GM19452 (cell line): ENCODE measurements around the gene HOXA1.
A peak's percentile ranks its signal among the peaks of the same experiment; 100 is the strongest.

Experiments
- ATAC-seq: cut with Tn5 transposase; IDR thresholded peaks from one replicate; pipeline ENCODE4 v1.9.1; 2021; ENCODE audit not compliant: unreplicated experiment

HOXA1 gene

GRCh38 chr7:27093184-27093895, 2.5 kb downstream of the HOXA1 start:
- no peak for ATAC-seq

- ATAC-seq = no peak
Measured at GRCh38 chr7:27092819-27093110, 3.0 kb downstream of the HOXA1 start.

- ATAC-seq = no peak
Measured at GRCh38 chr7:27091941-27092818, 3.6 kb downstream of the HOXA1 start.

- no peak for ATAC-seq
Measured at GRCh38 chr7:27091105-27091504, 4.7 kb downstream of the HOXA1 start.

GRCh38 chr7:27088002-27088922, 7.5 kb downstream of the HOXA1 start:
- ATAC-seq = no peak

- ATAC-seq = peak; percentile 62
Measured at GRCh38 chr7:27083646-27084045, 12.2 kb downstream of the HOXA1 start.

- ATAC-seq = no peak
Measured at GRCh38 chr7:27082171-27082570, 13.6 kb downstream of the HOXA1 start.

- no peak for ATAC-seq
Measured at GRCh38 chr7:27080844-27081436, 14.9 kb downstream of the HOXA1 start.

- ATAC-seq = peak; percentile 62
Measured at GRCh38 chr7:27079234-27079975, 16.4 kb downstream of the HOXA1 start.

- no peak for ATAC-seq
Measured at GRCh38 chr7:27078616-27079233, 17.1 kb downstream of the HOXA1 start.

- no peak for ATAC-seq
Measured at GRCh38 chr7:27073076-27073475, 22.7 kb downstream of the HOXA1 start.

- no peak for ATAC-seq
Measured at GRCh38 chr7:27071622-27072390, 24.0 kb downstream of the HOXA1 start.

GRCh38 chr7:27068259-27068658, 27.5 kb downstream of the HOXA1 start:
- ATAC-seq = no peak

GRCh38 chr7:27066148-27066547, 29.7 kb downstream of the HOXA1 start:
- ATAC-seq = no peak

- ATAC-seq = no peak
Measured at GRCh38 chr7:27065709-27066108, 30.1 kb downstream of the HOXA1 start.

- no peak for ATAC-seq
Measured at GRCh38 chr7:27064661-27065060, 31.1 kb downstream of the HOXA1 start.

- no peak for ATAC-seq
Measured at GRCh38 chr7:27064159-27064558, 31.6 kb downstream of the HOXA1 start.

- no peak for ATAC-seq
Measured at GRCh38 chr7:27062946-27063345, 32.9 kb downstream of the HOXA1 start.

GRCh38 chr7:27053153-27053552, 42.6 kb downstream of the HOXA1 start:
- ATAC-seq = no peak
